Thymus (tissue), 11 donors: Measurements from ENCODE around the gene TTC31. TPM values are rescaled to one million over a fixed set of nuclear protein-coding genes. Genes with fewer than 3 reads are reported as not detected.
"Not testable (repeated sequence)": the region's sequence is repeated elsewhere in the genome, so short reads cannot be mapped to it uniquely, and the experiment has no call there.

ENCODE experiments used
- DNase-seq, 9 donors: peaks; one replicate each; pipeline ENCODE4 v3.0.0-alpha.2; 2013; ENCODE audit warnings: low spot score in 9 of 9, low read depth in 6 of 9, missing footprints in 1 of 9
- H3K27ac ChIP-seq, 2 donors: one replicate each; pipeline ENCODE4 v1.5.1; 2013; ENCODE audit warnings: control low read depth in 1 of 2, low read depth in 1 of 2, low read length in 1 of 2, mild to moderate bottlenecking in 1 of 2, moderate library complexity in 1 of 2
- H3K27me3 ChIP-seq, 2 donors: one replicate each; pipeline ENCODE4 v1.5.1; 2013; ENCODE audit warnings: low read length in 1 of 2; ENCODE audit not compliant: control insufficient read depth in 2 of 2, insufficient read depth in 1 of 2
- H3K36me3 ChIP-seq, 2 donors: one replicate each; pipeline ENCODE4 v1.5.1; 2013; ENCODE audit warnings: low read length in 1 of 2, mild to moderate bottlenecking in 1 of 2, moderate library complexity in 1 of 2; ENCODE audit not compliant: control insufficient read depth in 2 of 2, insufficient read depth in 2 of 2
- H3K4me1 ChIP-seq, 2 donors: one replicate each; pipeline ENCODE4 v1.5.1; 2013; ENCODE audit warnings: low read length in 2 of 2; ENCODE audit not compliant: control insufficient read depth in 2 of 2, insufficient read depth in 2 of 2
- H3K4me3 ChIP-seq, 2 donors: one replicate each; pipeline ENCODE4 v1.5.1; 2013; ENCODE audit warnings: low read length in 2 of 2, control low read depth in 1 of 2, mild to moderate bottlenecking in 1 of 2
- H3K9me3 ChIP-seq, 2 donors: one replicate each; pipeline ENCODE4 v1.5.1; 2013; ENCODE audit warnings: low read length in 1 of 2, mild to moderate bottlenecking in 1 of 2; ENCODE audit not compliant: control insufficient read depth in 2 of 2, insufficient read depth in 1 of 2
- WGBS: extraction: QIAGEN DNeasy Blood & Tissue Kit; methylation state at CpG from one replicate; pipeline ENCODE4 v1.1.7; 2013; 5-methylcytosine and 5-hydroxymethylcytosine counted together
- polyA plus RNA-seq: library from polyadenylated mRNA; stranded (reverse); fragments of 200-250 nt; gene quantifications from one replicate; pipeline ENCODE4 v1.2.3, GENCODE V29; 2013
- total RNA-seq: library from RNA; stranded (reverse); fragments of 120-200 nt; gene quantifications from one replicate; pipeline ENCODE4 v1.2.4, GENCODE V29; 2013
- donor health status: healthy.

Gene TTC31
- total and polyA plus RNA-seq, 2 donors, result 10.3 to 23.5 TPM

- H3K4me1 ChIP-seq, result peaks cover 4 to 26% of the 10 kb centered on the region in 2 donors
- peak overlapping the region; percentile 40 to 45 for H3K4me3 ChIP-seq
- H3K36me3 ChIP-seq, result no peaks in the 10 kb centered on the region
- peak overlapping the region; percentile 56 to 73 for H3K27ac ChIP-seq
- WGBS, result 56% methylated on average over 33 of the region's 33 CpGs
- no peak for DNase-seq
- peaks cover 23 to 62% of the 10 kb centered on the region in 2 donors for H3K27me3 ChIP-seq
- H3K9me3 ChIP-seq, result peaks cover 0 to 8% of the 10 kb centered on the region in 2 donors
Measured at GRCh38 chr2:74441170-74441689, 41.7 kb upstream of the TTC31 start.

- H3K9me3 ChIP-seq, result peaks cover 0 to 8% of the 10 kb centered on the region in 2 donors
- H3K27ac ChIP-seq, result peak within 1 kb of the TSS; percentile 73 to 75
- peak in 1 of 9 donors; percentile 35 for DNase-seq
- no peaks in the 10 kb centered on the region for H3K36me3 ChIP-seq
- H3K4me1 ChIP-seq, result peaks cover 4 to 26% of the 10 kb centered on the region in 2 donors
- H3K27me3 ChIP-seq, result peaks cover 23 to 65% of the 10 kb centered on the region in 2 donors
- peak within 1 kb of the TSS; percentile 40 to 45 for H3K4me3 ChIP-seq
- WGBS, result 13% methylated on average over 75 of the region's 75 CpGs
Measured at GRCh38 chr2:74441690-74442482, 41.0 kb upstream of the TTC31 start, which contains the start of gene RTKN. TSS of gene RTKN (minus strand) at chr2:74441937. CDS start at chr2:74441816, 121 bp downstream.

- H3K9me3 ChIP-seq, H3K4me3 ChIP-seq, DNase-seq, H3K36me3 ChIP-seq: not testable (repeated sequence)
- Histone ChIP-seq H3K27me3 (peaks cover 23 to 65% of the 10 kb centered on the region in 2 donors), H3K4me1 (peaks cover 4 to 26% of the 10 kb centered on the region in 2 donors), H3K27ac (peak overlapping the region in 1 of 2 donors; percentile 71)
- WGBS, result 96% methylated on average over 16 of the region's 16 CpGs
Measured at GRCh38 chr2:74442483-74443297, 40.2 kb upstream of the TTC31 start.

GRCh38 chr2:74444498-74445318 lies 38.2 kb upstream of the TTC31 start:
- Histone ChIP-seq H3K36me3 (no peaks in the 10 kb centered on the region), H3K9me3 (peaks cover 0 to 8% of the 10 kb centered on the region in 2 donors), H3K27ac (peak overlapping the region in 1 of 2 donors; percentile 27), H3K4me1 (peaks cover 4 to 20% of the 10 kb centered on the region in 2 donors), H3K27me3 (peaks cover 23 to 59% of the 10 kb centered on the region in 2 donors), H3K4me3 (no peak overlapping the region)
- WGBS, result 37% methylated on average over 5 of the region's 5 CpGs
- no peak for DNase-seq

- peaks cover 7 to 32% of the 10 kb centered on the region in 2 donors for H3K27me3 ChIP-seq
- H3K36me3 ChIP-seq, result no peaks in the 10 kb centered on the region
- H3K4me1 ChIP-seq, result peaks cover under 1 to 6% of the 10 kb centered on the region in 2 donors
- H3K4me3 ChIP-seq, result no peak overlapping the region
- no peak overlapping the region for H3K27ac ChIP-seq
- no peak for DNase-seq
- H3K9me3 ChIP-seq, result no peaks in the 10 kb centered on the region
- 97% methylated on average over 5 of the region's 5 CpGs for WGBS
Measured at GRCh38 chr2:74447230-74447999, 35.5 kb upstream of the TTC31 start.

- Histone ChIP-seq H3K4me3 (no peak overlapping the region), H3K27ac (no peak overlapping the region), H3K36me3 (no peaks in the 10 kb centered on the region), H3K4me1 (peaks cover 6 to 15% of the 10 kb centered on the region in 2 donors), H3K27me3 (peaks cover 4 to 19% of the 10 kb centered on the region in 2 donors), H3K9me3 (no peaks in the 10 kb centered on the region)
- 97% methylated on average over 2 of the region's 2 CpGs for WGBS
- DNase-seq, result no peak
Measured at GRCh38 chr2:74448771-74449170, 34.1 kb upstream of the TTC31 start.

- Histone ChIP-seq H3K36me3 (no peaks in the 10 kb centered on the region), H3K4me1 (peaks cover 10 to 28% of the 10 kb centered on the region in 2 donors), H3K27me3 (peaks cover 0 to 4% of the 10 kb centered on the region in 2 donors), H3K27ac (no peak overlapping the region), H3K4me3 (no peak overlapping the region), H3K9me3 (no peaks in the 10 kb centered on the region)
- no peak for DNase-seq
- 98% methylated on average over 3 of the region's 3 CpGs for WGBS
Measured at GRCh38 chr2:74450570-74451190, 32.2 kb upstream of the TTC31 start.
